GM21367 (cell line): ENCODE data around the gene RRAD.
A peak's percentile ranks its signal among the peaks of the same experiment; 100 is the strongest.
"Not testable (repeated sequence)": the region's sequence is repeated elsewhere in the genome, so short reads cannot be mapped to it uniquely, and the experiment has no call there.

ENCODE experiments used
- ATAC-seq: cut with Tn5 transposase; IDR thresholded peaks from one replicate; pipeline ENCODE4 v1.9.1; 2021; ENCODE audit not compliant: unreplicated experiment

The RRAD gene

DNA sequence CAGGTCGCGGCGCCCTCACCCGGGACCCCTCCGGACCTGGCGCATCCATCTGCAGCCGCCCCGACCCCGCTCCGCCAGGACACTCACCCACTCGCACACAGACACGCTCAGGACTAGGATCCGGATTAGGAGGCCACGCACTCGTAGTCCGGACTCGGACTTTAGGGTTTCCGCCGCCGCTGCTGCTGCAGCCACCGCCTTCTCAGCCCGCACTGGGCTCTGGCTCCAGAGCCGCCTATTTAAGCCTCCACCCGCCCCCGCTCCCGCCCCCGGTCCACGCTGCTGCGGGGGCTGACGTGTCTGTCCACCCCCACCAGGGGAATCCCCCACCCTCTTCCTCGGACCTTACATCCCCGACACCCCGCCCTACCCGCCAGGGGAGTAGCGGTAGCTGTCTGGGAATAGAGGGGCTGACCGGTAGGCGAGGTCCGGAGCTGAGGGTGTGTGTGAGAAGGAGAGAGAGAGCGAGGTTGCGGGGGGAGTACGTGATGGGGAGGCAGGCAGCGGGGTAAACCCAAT lies at the start of gene RRAD:
TSS of gene RRAD (minus strand) at position 214 of the 519 bp plus-strand sequence. CDS start 356 bp downstream, outside the sequence.
- ATAC-seq = no peak

GRCh38 chr16:66974932-66975246 lies 49.6 kb upstream of the RRAD start:
- ATAC-seq = not testable (repeated sequence)

DNA sequence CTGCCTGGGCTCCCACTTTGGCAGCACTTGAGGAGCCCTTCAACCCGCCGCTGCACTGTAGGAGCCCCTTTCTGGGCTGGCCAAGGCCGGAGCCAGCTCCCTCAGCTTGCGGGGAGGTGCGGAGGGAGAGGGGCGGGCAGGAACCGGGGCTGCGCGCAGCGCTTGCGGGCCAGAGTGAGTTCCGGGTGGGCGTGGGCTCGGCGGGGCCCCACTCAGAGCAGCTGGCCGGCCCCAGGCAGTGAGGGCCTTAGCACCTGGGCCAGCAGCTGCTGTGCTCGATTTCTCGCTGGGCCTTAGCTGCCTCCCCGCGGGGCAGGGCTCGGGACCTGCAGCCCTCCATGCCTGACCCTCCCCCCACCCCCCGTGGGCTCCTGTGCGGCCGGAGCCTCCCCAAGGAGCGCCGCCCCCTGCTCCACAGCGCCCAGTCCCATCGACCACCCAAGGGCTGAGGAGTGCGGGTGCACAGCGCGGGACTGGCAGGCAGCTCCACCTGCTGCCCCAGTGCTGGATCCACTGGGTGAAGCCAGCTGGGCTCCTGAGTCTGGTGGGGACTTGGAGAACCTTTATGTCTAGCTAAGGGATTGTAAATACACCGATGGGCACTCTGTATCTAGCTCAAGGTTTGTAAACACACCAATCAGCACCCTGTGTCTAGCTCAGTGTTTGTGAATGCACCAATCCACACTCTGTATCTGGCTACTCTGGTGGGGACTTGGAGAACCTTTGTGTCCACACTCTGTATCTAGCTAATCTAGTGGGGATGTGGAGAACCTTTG lies 49.0 kb upstream of the RRAD start:
- not testable (repeated sequence) for ATAC-seq

DNA sequence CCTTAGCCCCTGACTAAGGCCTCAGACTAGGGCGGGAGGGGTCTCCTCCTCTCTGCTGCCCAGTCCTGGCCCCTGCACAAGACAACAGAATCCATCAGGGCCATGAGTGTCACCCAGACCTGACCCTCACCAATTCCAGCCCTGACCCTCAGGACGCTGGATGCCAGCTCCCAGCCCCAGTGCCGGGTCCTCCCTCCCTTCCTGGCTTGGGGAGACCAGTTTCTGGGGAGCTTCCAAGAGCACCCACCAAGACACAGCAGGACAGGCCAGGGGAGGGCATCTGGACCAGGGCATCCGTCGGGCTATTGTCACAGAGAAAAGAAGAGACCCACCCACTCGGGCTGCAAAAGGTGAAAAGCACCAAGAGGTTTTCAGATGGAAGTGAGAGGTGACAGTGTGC lies 48.4 kb upstream of the RRAD start:
- no peak for ATAC-seq

- no peak for ATAC-seq
Observed at GRCh38 chr16:66972983-66973382, 47.6 kb upstream of the RRAD start.

- no peak for ATAC-seq
Observed at GRCh38 chr16:66970775-66971720, 45.7 kb upstream of the RRAD start.

GRCh38 chr16:66968847-66969246 lies 43.5 kb upstream of the RRAD start:
- no peak for ATAC-seq

GRCh38 chr16:66964049-66964448 lies 38.7 kb upstream of the RRAD start:
- no peak for ATAC-seq

- no peak for ATAC-seq
Observed at GRCh38 chr16:66961914-66962313, 36.6 kb upstream of the RRAD start.

- ATAC-seq = peak; percentile 67
Observed at GRCh38 chr16:66961065-66961744, 35.9 kb upstream of the RRAD start, which contains the start of gene CES3. Gene CES3 (plus strand): TSS chr16:66961266. CDS start chr16:66961308, 42 bp downstream.

- no peak for ATAC-seq
Observed at GRCh38 chr16:66960270-66960669, 34.9 kb upstream of the RRAD start.

DNA sequence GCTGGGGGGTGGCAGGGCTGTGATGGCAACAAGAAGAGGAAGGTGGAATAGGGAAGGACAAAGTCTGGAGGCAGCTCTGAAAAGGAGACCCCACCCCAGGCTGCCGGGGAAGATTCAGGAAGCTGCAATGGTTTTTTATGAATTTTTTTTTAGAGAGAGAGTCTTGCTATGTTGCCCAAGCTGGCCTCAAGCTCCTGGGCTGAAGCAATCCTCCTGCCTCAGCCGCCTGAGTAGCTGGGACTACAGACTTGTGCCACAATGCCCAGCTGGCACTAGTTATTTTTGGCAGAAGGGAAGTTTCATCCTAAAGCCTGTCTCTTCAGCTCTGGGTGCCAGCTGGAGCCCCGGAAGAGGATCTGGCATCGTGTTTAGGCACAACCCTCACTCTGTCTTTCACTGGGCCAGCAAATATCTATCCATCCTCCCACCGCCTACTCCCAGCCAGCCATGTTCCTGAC lies 34.4 kb upstream of the RRAD start:
- no peak for ATAC-seq

GRCh38 chr16:66958857-66959703 lies 33.7 kb upstream of the RRAD start:
- no peak for ATAC-seq

DNA sequence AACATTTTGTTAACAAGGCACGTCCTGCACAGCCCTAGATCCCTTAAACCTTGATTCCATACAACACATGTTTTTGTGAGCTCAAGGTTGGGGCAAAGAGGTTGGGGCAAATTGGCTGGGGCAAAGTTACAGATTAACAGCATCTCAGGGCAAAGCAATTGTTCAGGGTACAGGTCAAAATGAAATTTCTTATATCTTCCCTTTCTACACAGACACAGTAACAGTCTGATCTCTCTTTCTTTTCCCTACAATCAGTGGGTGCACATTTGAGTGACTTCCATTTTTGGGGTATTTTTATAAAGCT lies 30.8 kb upstream of the RRAD start:
- not testable (repeated sequence) for ATAC-seq

- ATAC-seq = not testable (repeated sequence)
Observed at GRCh38 chr16:66955363-66956153, 30.2 kb upstream of the RRAD start.

DNA sequence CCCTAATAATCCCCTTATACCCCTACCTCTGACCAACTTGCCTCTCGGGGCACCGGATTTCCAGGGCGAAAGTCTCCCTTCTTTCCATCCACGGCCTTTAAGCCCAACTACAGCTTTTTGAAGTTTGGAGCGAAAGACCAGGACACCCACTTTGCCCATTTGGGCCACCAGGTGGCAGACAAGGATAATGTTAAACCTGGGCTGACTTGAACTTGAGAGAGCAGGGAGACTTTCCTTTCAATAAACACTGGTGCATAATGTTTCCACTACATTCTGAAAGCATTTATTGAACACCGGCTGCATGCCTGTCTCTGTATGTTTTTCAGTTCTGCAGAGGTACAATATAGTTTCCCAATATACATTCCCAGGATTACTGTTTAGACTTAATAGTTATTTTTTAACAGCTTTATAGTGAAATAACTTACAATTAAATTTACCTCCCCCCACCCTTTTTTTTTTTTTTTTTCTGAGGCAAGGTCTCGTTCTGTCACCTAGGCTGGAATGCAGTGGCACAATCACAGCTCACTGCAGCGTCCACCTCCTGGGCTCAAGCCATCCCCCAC lies 28.8 kb upstream of the RRAD start:
- ATAC-seq = no peak

GRCh38 chr16:66953462-66954096 lies 28.2 kb upstream of the RRAD start:
- no peak for ATAC-seq

DNA sequence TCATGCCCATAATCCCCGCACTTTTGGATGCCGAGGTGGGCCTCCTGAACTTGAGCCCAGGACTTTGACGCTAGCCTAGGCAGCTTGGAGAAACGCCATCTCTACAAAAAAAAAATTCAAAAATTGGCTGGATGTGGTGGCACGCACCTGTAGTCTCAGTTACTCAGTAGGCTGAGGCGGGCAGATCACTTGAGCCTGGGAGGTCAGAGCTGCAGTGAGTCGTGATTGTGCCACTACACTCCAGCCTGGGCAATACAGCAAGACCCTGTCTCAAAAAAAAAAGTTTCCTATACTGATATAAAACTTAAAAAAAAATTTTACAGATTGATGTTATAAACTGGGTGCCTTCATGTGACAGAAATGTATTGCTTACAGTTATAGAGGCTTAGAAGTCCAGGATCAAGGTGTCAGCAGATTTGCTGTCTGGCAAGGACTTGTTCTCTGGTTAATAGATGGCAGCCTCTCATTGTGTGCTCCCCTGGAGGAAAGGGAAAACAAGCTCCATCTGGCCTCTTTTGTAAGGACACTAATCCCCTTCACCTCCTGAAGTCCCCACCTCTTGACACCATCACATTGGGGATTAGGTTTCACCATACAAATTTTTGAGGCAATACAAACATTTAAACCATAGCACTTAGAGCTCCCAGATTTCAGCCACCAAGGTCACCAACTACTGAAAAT lies 27.2 kb upstream of the RRAD start:
- ATAC-seq = no peak
